Measurements from ENCODE around the gene PLPPR5.

Gene PLPPR5

DNA sequence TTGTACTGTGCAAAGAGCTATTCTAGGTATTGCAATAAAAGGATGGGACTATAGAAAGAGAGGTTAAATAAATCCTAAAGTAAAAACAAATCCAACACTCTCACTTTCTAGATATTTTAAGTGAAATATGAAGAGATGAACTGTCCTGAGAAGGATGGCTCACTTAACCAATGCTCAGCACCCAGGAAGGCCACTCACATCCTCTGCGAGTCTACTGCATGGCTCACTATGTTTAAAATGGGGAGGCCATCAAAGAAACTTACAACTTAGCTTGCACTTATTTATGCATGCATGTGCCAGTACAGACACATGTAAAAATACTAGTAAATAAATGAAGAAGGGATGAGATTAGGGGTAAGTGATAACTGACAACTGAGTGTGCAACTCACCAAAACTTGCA is 37.5 kb downstream of the PLPPR5 start:
- DNase-seq, result no peak

DNA sequence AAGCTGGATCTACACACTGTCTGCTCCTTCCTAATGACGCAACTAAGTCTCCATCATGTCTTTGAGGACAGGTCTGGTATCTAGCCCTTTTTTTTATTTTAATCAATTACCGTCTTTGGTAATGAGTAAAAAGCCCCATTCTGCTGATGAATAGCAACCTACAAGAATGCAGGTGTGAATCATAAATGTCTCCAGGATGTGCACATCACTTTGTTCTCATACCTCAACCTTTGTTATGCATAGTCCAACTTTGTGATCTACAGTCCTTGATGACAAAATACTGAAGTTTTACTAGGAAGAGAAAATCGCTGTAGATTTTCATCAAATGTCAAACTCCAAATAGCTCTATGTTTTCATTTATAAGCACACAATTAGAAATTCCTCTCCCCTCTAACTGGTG is 39.3 kb downstream of the PLPPR5 start:
- no peak for DNase-seq

DNA sequence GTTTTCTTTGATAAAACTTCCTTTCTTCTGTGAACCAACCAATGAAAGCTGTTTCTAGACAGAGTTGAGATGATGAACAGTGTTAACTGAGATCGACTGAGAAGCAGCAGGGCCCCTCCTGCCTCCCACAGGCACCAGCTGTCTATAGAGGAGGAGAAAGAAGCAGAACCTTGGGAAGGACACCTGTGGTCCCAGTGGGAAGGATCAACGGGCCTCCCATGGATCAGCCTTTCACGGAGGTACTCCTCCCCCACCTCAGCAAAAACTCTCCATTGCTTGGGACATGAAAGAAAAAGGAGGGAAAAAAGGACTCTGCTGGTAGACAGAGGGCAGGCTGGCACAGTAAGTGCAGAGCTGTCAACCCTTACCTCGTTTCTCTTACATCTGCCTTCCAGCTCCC is 40.5 kb downstream of the PLPPR5 start:
- DNase-seq, result no peak

DNA sequence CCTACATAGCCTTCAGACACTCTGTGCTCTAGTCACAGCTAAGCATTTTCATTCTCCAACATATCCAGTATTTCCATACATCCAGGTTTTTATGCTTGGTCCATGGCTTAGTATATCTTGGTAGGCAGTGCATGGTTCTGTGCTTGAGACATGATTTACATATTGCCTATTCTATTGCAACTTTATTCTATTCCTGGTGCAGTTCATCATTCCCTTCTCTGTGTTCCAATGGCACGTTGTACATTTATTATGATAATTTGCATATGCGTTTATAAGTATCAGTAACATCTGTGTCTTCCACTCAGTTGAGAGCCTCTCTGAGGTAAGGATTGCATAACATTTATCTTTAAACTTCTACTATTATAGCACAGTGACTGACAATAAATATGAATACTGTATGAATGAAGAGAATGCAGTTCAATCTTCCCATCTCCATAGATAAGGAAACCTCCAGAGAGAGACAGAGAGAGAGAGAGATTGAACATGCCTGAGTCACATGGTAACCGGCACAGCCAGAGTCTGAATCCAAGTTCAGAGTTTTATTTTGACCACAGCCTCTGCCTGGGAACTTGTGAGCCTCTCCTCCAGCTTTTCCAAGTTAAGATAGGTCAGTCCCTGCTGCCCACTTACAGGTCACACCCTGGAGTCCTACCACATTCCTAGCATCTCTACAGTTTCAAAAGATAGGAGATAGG is 41.5 kb downstream of the PLPPR5 start:
- no peak for DNase-seq

DNA sequence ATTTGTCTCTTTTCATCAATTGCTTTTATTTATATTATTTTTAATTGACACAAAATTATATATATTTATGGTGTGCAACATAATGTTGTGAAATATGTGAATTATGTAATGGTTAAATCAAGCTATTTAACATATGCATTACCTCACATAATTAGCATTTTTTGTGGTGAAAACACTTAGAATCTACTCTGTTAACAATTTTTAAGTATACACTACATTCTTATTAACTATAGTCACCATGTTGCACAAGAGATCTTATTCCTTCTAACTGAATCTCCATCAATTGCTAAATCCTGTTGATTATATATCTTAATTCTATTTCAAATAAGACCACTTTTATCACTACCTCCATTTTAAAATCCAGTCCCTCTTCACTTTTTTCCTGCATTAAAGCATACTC is 42.5 kb downstream of the PLPPR5 start:
- no peak for DNase-seq

DNA sequence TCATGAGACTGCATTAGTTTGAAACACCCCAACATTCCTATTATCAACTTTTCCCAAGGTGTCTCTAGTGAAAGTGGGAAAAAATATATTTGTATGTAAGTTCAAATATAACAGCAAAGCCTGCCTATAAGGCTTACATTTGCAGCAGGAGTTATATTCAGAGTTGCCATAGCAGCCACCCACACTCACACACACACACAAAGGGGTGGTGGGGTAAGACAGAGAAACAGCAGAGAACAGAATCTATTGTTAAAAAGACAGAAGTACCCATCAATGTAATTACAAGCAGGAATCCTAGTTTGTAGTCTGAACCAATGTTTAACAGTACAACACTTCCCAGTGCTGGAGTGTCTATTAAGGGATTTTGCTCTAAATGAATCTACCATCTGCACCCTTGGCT is 55.0 kb downstream of the PLPPR5 start:
- no peak for DNase-seq

DNA sequence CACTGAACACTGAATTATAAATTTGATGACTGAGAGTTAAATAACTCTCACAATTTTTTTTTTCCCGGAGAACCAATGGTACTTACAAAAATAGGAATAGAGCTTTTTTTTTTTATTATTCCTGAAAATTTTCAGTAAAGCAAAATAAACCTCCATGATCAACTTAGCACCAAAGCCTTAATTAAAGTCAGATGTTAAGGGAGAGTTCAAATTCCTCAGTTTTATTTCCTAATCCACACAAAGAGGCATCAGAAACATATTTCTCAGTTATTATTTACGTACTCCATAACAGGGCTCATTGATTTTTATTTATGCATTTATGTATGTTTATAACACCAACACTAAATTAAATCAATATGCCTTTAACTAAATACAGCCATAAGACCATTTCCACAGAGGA is 55.5 kb downstream of the PLPPR5 start:
- DNase-seq, result no peak

DNA sequence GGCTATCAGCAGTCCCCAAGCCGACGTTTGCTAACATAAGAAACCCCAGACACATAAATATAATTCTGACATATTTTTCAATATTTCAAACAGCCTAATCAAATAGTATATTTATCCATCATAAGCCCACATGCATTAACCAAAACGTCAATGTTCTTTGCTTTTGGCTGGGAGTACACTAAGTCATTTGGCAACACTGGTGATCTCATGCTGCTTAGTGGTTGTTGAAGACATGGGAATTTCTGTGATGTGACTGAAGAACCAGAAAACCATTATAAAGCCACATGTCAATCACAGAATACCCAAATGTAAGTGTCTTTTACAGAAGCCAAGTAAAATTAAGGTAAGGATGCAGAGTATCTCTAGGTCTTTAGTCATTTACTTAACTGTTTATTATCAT is 57.6 kb downstream of the PLPPR5 start:
- no peak for DNase-seq

DNA sequence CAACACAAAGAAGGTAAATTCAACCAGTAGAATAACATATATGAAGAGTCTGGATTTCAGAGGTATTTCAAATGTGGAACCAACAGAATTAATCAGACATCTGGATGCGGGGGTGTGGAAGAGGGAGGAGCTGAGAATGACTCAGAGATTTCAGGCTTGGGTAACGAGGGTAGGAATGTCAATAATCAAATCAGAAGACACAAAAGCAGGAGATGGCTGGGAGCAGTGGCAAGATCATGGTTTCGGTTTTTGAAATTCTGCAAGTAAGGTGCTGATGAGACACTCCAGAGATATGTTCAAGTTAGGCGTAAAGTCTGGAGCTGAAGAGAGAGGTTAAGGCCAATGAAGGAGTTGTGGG is 64.0 kb downstream of the PLPPR5 start:
- DNase-seq, result peak; percentile 28 to 47

DNA sequence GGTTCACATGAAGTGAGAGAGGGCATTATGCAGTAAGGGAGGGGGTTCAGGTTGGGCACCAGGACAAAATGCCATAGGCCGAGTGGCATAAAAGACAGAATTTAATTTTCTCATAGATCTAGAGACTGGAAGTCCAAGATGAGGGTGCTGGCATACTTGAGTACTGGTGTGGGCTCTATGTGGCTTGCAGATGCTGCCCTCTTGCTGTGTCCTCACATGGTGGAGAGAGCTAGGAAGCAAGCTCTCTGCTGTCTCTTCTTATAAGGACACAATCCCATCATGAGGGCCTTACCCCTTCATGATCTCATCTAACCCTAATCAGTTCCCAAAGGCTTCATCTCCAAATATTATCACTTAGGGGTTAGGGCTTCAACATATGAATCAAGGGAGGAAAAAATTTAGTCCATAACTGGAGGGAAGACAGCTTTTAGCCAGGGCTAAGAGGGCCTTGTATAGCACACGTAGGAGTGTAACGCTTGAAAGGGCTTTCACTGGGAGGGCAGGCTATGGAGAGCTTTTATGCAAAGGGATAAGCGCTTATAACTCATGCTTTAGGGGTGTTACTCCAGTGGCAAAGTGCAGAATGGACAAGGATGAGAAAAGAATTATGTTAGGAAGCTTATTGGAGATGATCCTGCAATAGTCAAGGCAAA is 64.5 kb downstream of the PLPPR5 start:
- DNase-seq, result no peak

DNA sequence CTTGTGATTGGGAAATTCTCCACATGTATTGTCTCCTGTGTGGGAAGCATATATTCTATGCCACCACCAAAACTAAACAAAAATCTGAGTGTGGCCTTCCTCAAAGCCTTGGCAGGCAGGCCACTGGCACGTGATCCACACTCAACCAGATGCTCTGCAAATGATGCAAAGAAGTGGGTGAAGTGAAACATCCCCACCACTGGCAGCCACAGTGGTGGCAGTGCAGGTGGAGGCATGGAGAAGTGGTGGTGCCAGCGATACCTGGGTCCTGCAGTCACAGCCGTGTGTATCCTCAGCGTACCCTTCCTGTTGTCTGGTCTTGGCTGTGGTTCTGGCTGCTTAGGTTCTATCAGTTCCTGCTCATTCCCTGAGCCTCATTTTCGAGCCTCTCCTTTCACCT is 65.2 kb downstream of the PLPPR5 start:
- no peak for DNase-seq

DNA sequence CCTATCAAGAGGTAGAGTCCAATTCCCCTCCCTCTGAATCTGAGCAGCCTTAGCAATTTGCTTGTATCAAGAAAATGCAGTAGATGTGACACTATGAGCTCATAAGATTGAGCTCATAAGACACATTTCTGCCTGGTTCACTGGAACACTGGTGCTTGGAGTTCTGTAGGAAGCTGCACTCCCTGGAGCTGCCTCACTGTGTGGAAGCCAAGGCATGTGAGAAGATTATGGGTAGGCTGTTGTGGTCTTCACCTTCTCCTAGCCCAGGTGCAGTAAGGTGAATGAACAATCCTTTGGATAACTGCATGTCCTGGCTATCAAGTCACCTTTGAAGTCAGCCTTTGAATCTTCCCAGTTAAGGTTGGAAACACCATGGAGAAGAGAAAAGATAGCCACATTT is 67.3 kb downstream of the PLPPR5 start:
- DNase-seq, result no peak

DNA sequence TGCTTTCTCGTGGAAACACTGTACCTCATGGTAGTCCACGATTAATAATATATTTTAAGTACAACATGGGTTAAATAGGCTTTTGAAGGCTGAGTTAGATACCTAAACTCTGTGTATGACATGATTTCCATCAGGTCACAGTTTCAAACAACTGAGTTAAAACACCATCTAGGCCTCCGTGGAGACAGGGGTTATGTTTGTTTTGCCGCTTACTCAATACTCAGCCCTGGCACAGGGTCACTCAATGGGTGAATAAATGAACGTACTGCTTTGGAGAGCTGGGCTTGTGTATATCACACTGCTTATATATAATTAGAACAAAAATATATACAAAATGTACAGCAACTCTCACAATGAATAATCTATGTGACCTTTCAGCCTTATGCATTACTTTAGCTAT is 72.5 kb downstream of the PLPPR5 start:
- DNase-seq, result no peak

DNA sequence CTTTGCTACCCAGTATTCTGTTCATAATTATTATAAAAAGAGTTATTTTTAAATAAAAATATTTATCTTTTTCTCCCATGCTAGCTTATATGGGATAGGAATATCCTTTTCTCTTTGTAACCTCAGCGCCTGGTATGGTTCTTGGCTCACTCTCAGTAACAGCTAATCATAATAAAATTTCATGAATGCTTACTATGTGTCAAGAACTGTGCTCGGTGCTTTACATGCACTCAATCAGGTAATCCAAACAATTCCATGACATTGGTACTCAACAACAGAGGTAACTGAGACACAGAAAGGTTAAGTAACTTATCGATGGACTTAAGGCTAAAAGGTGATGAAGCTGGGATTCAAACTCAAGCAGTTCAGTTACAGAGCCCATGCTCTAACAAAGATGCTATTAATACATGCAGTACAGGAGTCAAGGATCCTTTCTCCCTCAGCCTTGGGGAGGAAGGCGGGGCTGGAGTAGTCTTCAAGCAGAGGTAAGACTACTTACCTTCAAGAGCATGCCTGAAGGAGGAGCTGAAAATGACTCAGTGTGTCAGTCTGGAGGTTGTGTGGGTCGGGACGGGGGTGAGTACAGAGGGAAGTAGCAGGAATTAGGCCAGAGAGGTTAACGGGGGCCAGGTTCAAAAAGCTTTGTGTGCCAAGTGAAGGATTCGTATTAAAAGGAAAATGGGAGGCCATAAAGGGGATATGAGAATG is 73.4 kb downstream of the PLPPR5 start:
- no peak for DNase-seq

DNA sequence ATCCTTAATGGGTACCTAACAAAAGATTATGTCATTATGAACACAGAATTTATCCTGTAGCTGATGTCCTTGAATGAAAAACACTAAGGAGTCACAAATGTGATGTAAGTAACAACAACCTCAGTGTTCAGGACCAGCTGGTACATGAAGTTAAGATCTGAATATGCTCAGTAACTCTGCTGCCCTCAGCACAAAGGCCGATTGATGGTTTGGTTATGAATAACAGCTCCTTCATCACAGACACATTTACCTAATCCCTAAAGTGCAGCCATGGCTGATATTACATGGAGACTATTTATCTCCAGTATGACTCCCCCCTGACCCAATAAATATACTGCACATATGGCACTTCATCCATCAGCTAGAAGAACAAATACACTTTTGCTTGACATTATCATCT is 75.2 kb downstream of the PLPPR5 start:
- no peak for DNase-seq

DNA sequence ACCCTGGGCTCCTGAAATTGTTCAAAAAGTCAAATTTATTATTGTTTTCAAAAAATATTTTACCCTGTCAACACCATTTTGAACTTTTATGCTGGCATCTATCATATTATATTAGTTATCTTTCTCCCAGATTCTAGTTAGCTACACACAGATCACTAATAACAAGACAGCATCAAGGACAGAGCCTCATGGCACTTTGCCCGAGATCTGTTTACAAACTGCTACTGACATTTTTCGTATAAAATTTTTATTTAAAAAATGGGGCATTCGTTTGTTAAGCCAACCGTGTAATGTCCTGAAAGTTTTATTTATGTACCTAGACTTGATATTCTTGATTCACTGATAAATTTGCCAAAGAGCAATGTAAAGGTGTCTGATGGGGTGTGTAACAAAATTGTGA is 78.1 kb downstream of the PLPPR5 start:
- no peak for DNase-seq

DNA sequence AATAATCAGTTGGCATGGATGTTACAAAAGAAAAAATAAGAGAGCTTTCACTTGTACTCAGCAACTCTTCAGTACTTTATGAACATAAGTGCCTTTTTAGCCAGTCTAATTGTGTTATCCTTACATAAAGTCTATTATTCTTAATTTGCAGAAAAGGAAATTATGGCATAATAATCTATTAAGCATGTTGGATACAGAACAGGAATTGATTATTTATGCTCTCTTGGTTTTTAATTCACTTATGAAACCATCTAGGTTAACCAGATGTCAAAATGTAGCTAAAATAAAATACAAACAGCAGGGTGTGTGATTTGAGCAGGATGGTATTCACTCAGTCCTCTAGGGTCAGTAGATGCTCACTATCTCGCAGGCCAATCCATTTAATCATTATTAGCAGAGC is 79.7 kb downstream of the PLPPR5 start:
- no peak for DNase-seq

DNA sequence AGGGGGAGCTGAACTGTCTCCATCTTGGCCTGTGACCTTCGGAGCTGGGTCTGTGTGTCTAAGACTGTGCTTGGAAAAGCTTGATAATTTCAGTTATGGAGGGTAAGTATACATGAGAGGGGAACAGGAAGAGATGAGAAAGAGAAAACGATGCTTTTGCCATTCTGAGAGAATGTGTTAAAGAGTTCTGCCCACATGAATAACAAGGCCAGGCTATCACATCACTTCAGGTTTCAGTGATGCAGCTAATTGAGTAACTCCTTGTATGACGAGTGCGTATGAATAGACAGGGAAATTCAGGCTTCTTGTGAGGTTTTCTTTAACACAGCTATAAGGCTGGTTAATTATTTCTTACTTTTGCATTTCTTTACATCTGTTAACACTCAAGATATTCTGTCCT is 81.0 kb downstream of the PLPPR5 start:
- DNase-seq, result no peak

DNA sequence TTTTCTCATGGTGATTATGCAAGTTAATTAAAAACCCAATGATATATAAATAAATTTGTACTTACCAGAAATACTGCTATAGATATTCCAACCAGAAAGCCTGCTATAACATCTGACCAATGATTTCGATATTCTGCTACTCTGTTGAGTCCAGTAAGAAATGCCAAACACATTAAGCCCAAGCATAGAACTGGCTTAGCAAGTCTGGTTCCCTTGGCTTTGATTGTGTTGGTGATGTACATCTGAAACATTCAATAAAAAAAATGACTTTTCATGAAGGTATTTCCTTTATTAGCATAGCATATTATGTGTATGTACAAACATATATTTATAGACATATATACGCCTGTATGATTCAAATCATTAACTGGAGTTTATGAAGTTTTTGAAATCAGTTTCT is 82.8 kb downstream of the PLPPR5 start:
- DNase-seq, result no peak

DNA sequence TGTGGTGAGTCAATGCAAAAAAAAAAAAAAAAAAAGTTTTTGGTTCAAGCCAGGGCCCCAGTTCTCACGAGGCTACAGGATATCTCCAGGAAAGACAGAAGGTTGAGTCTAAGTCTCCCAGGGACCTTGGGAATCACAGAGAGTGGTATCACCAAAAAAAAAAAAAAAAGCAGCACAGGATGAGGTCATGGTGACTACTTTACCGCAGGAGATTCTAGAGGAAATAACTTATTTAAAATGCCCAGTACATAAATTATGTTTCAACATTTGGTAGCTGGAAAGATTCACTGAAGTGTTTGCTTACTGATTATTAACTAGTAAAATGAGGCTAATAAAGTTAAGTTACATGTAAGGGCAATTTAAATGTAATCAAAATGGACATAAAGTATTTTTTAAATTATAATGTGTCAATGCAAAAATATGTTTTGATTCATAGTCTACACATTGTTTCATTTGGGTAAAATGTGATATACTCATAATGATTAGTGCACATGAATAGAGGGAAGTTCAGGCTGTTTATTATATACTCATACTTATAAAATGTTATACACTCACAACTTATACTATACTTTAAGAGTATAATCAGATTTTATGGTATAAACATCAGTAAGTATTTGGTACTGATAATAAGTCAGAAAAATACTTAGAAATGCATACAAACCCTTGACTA is 84.1 kb downstream of the PLPPR5 start:
- DNase-seq, result no peak

DNA sequence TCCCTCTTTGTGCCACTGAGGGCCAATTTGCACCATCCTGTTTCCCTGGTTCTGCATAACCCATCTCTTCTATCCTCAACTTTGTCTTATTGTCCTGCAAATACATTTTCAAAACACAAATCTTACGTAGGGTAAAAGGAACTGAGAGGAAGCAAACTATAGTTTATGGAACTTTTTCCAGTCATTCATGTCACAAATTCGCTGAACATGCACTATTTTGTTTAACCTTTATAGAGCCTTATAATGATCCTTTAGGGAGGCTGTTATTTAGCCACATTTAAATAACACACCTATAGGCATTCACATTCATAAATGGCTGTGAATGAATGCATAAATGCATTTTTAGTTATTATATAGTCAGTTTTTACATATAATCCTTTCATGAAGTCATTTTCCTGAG is 85.0 kb downstream of the PLPPR5 start:
- DNase-seq, result no peak

DNA sequence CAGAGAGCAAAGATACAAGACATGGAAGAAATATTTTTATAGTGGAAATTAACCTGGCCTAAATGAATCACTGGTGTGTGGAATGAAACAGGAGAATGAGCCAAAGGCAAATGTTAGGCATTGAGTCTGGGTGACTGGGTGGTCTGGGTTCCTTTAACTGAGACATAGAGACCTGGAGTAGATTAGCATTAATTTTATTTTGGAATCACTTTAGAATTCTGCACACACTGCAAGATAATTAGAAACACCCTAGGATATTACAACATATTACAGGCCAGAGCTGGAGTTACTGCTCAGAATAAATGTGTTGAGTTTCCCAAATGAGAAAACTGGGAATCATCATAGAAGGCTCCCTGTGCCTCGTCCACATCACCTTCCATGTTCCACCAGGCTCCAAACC is 85.5 kb downstream of the PLPPR5 start:
- no peak for DNase-seq

DNA sequence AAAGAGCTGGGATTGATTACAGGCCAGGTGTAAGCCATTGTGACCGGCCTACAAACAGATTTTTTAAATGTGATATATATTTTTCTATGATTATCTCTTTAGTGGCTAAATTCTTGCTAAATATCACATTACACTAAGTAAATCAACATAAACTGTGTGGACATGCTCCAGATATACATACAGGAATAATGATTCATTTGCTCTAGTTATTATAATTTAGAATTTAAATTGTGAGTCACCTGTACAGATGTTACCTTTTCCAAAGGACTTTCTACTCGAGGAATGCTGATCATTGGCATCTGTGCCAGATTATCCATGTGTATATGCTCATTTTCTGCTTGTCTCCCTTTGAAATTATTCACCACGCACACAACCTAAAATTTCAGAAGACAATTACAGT is 90.1 kb downstream of the PLPPR5 start:
- DNase-seq, result no peak

DNA sequence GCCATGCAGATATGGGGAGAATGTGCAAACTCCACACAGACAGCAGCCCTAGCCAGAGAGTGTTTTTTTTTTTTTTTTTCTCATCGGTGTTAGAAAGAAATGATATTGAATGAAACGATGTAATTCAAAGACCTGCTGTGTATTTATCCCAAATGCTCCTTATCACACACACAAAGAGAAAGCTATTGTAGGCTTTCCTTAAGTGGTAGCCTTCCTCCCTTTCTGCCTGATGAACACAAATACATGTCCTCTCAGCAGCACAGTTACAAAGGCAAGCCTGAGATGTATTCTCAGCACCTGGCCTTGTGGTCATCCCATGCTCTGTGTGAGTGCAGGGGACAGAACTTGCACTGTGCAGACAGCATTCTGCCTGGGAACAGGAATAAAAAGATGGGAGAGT is 93.8 kb downstream of the PLPPR5 start:
- DNase-seq, result no peak

Measured in activated T-cell treated with anti-CD3 and anti-CD28 coated beads, Interleukin-2, amount 50 U/mL, for 48 hours (primary cell).